ENCODE results near the gene KIRREL3. TPM values are rescaled to one million over a fixed set of nuclear protein-coding genes. Genes with fewer than 3 reads are reported as not detected.

The KIRREL3 gene
- polyA plus RNA-seq, 1 donor (not counting 4 experiments of a cell fraction or from before 2014, with no cell fraction given) = 0.04 TPM

- no peaks in the 10 kb centered on the region for H4K20me1 ChIP-seq (ENCODE audit: control insufficient read depth, extremely low read depth, insufficient read depth, low read length)
- H3K4me2 ChIP-seq (ENCODE audit: control insufficient read depth, extremely low read depth, insufficient read depth, low read depth, low read length) = no peak overlapping the region
- H3K4me3 ChIP-seq (ENCODE audit: control insufficient read depth in 2 of 3, extremely low read depth in 1 of 3, insufficient read depth in 2 of 3, low read depth in 1 of 3, low read length in 3 of 3) = no peak overlapping the region
- peaks cover 47% of the 10 kb centered on the region for H3K27me3 ChIP-seq (ENCODE audit: control insufficient read depth, extremely low read depth, insufficient read depth, low read length)
- peaks cover 3% of the 10 kb centered on the region for H3K9me3 ChIP-seq (ENCODE audit: control insufficient read depth, low read depth, low read length)
- H3K27ac ChIP-seq (ENCODE audit: control insufficient read depth, insufficient read depth, low read length) = no peak overlapping the region
- H3K36me3 ChIP-seq (ENCODE audit: control insufficient read depth in 2 of 2, extremely low read depth in 1 of 2, insufficient read depth in 2 of 2, low read length in 2 of 2) = no peaks in the 10 kb centered on the region
- FAIRE-seq = no peak
- H2AFZ ChIP-seq (ENCODE audit: control insufficient read depth, low read length) = no peak overlapping the region
- dilution Hi-C loops (cut with MboI; ENCODE audit: extremely low pct_ligation_motif_present, low sequenced_read_pairs) = no loop called here
- no peaks in the 10 kb centered on the region for H3K79me2 ChIP-seq (ENCODE audit: control insufficient read depth, insufficient read depth, low read length)
- DNase-seq (ENCODE audit: low read depth, low spot score) = no peak
- TF ChIP-seq EZH2 (IDR thresholded peaks at IDR 0.05; ENCODE audit: low read length) = no peak
- TF ChIP-seq, protein P1, sequence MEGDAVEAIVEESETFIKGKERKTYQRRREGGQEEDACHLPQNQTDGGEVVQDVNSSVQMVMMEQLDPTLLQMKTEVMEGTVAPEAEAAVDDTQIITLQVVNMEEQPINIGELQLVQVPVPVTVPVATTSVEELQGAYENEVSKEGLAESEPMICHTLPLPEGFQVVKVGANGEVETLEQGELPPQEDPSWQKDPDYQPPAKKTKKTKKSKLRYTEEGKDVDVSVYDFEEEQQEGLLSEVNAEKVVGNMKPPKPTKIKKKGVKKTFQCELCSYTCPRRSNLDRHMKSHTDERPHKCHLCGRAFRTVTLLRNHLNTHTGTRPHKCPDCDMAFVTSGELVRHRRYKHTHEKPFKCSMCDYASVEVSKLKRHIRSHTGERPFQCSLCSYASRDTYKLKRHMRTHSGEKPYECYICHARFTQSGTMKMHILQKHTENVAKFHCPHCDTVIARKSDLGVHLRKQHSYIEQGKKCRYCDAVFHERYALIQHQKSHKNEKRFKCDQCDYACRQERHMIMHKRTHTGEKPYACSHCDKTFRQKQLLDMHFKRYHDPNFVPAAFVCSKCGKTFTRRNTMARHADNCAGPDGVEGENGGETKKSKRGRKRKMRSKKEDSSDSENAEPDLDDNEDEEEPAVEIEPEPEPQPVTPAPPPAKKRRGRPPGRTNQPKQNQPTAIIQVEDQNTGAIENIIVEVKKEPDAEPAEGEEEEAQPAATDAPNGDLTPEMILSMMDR (optimal IDR thresholded peaks at IDR 0.05 in 1 of 3, IDR thresholded peaks at IDR 0.05 in 1 of 3, conservative IDR thresholded peaks at IDR 0.05 in 1 of 3; ENCODE audit: extremely low read depth in 1 of 3, insufficient read depth in 2 of 3, low read length in 3 of 3) = no peak
- no peaks in the 10 kb centered on the region for H3K4me1 ChIP-seq (ENCODE audit: control insufficient read depth, extremely low read depth, insufficient read depth, low read length)
- no peak overlapping the region for H3K9ac ChIP-seq (ENCODE audit: control insufficient read depth, extremely low read depth, insufficient read depth, low read length)
- H3K9me1 ChIP-seq (ENCODE audit: control insufficient read depth, extremely low read depth, insufficient read depth, low read length) = no peaks in the 10 kb centered on the region
Measured at GRCh38 chr11:126461996-126462395, 538.6 kb downstream of the KIRREL3 start.

- Histone ChIP-seq H2AFZ (ENCODE audit: control insufficient read depth, low read length) (no peak overlapping the region), H3K27ac (ENCODE audit: control insufficient read depth, insufficient read depth, low read length) (no peak overlapping the region), H3K4me2 (ENCODE audit: control insufficient read depth, extremely low read depth, insufficient read depth, low read depth, low read length) (no peak overlapping the region), H3K9me1 (ENCODE audit: control insufficient read depth, extremely low read depth, insufficient read depth, low read length) (no peaks in the 10 kb centered on the region), H3K9ac (ENCODE audit: control insufficient read depth, extremely low read depth, insufficient read depth, low read length) (no peak overlapping the region), H3K4me3 (ENCODE audit: control insufficient read depth in 2 of 3, extremely low read depth in 1 of 3, insufficient read depth in 2 of 3, low read depth in 1 of 3, low read length in 3 of 3) (no peak overlapping the region), H3K4me1 (ENCODE audit: control insufficient read depth, extremely low read depth, insufficient read depth, low read length) (no peaks in the 10 kb centered on the region), H4K20me1 (ENCODE audit: control insufficient read depth, extremely low read depth, insufficient read depth, low read length) (no peaks in the 10 kb centered on the region), H3K27me3 (ENCODE audit: control insufficient read depth, extremely low read depth, insufficient read depth, low read length) (peaks cover 38% of the 10 kb centered on the region), H3K9me3 (ENCODE audit: control insufficient read depth, low read depth, low read length) (peaks cover 3% of the 10 kb centered on the region), H3K36me3 (ENCODE audit: control insufficient read depth in 2 of 2, extremely low read depth in 1 of 2, insufficient read depth in 2 of 2, low read length in 2 of 2) (no peaks in the 10 kb centered on the region), H3K79me2 (ENCODE audit: control insufficient read depth, insufficient read depth, low read length) (no peaks in the 10 kb centered on the region)
- dilution Hi-C loops (cut with MboI; ENCODE audit: extremely low pct_ligation_motif_present, low sequenced_read_pairs) = no loop called here
- DNase-seq (ENCODE audit: low read depth, low spot score) (no peak), FAIRE-seq (no peak)
- no peak for TF ChIP-seq EZH2 (IDR thresholded peaks at IDR 0.05; ENCODE audit: low read length)
- TF ChIP-seq, protein P1 (optimal IDR thresholded peaks at IDR 0.05 in 1 of 3, IDR thresholded peaks at IDR 0.05 in 1 of 3, conservative IDR thresholded peaks at IDR 0.05 in 1 of 3; ENCODE audit: extremely low read depth in 1 of 3, insufficient read depth in 2 of 3, low read length in 3 of 3) = no peak
Measured at GRCh38 chr11:126461096-126461440, 539.5 kb downstream of the KIRREL3 start.
